H1 (cell line): ENCODE results near the gene EML4. TPM values are rescaled to one million over a fixed set of nuclear protein-coding genes. Genes with fewer than 3 reads are reported as not detected.

Experiments
- BRCA1 ChIP-seq: IDR thresholded peaks from 2 replicates; pipeline ENCODE4 v1.6.1; 2012; ENCODE audit warnings: low read depth, low read length, improper control_type of control experiment
- EZH2 ChIP-seq: fragments of 200-600 bp; sonication (generic); IDR thresholded peaks from 2 replicates; pipeline ENCODE4 v1.7.1; 2012; ENCODE audit warnings: low read depth, mild to moderate bottlenecking, moderate library complexity, low read length, inconsistent platforms; ENCODE audit not compliant: severe bottlenecking
- RBBP5 ChIP-seq: IDR thresholded peaks from 2 replicates; pipeline ENCODE4 v1.7.1; 2012; ENCODE audit warnings: low read depth, mild to moderate bottlenecking, inconsistent platforms, low read length, moderate library complexity, borderline replicate concordance
- RFX5 ChIP-seq: IDR thresholded peaks from 2 replicates; pipeline ENCODE4 v1.6.1; 2011; ENCODE audit warnings: low read depth, low read length, improper control_type of control experiment, borderline replicate concordance
- RXRA ChIP-seq: IDR thresholded peaks from 2 replicates; pipeline ENCODE4 v1.6.1; 2011; ENCODE audit warnings: low read depth, mild to moderate bottlenecking, low read length, moderate library complexity; ENCODE audit not compliant: insufficient read depth
- SP1 ChIP-seq: IDR thresholded peaks from 2 replicates; pipeline ENCODE4 v1.6.1; 2011; ENCODE audit warnings: low read depth, low read length
- SRF ChIP-seq: IDR thresholded peaks from 2 replicates; pipeline ENCODE4 v1.6.1; 2011; ENCODE audit warnings: mild to moderate bottlenecking, low read depth, low read length, moderate library complexity
- TEAD4 ChIP-seq: IDR thresholded peaks from 2 replicates; pipeline ENCODE4 v1.6.1; 2012; ENCODE audit warnings: low read depth, low read length, inconsistent platforms, mixed read lengths
- polyA plus RNA-seq, 7 experiments: library from polyadenylated mRNA; depleted of rRNA in 3 of 7; stranded (reverse) in 5 of 7; unstranded in 2 of 7; fragments of >200 nt in 5 of 7; fragments of 200-250 nt in 2 of 7; gene quantifications; 1 replicate in 5 of 7; 2 replicates in 1 of 7; 4 replicates in 1 of 7; pipeline versions ENCODE4 v1.2.1 to v1.2.3, GENCODE V29; 2011 to 2013; ENCODE audit warnings: missing spikeins in 2 of 7, mixed read lengths in 2 of 7
- total RNA-seq: library from RNA; stranded (reverse); fragmentation: NEBNext Ultra II Directional; extraction: Animal tissue kit (Norgen Biotek cat#: 25700); gene quantifications from 2 replicates; pipeline ENCODE4 v1.2.1, GENCODE V29; 2021

EML4 gene
- total and polyA plus RNA-seq, 2 of the 8 experiments (the other 6 are each of a cell fraction or from before 2014, with no cell fraction given), result 50.1 to 104 TPM

- TF ChIP-seq RXRA (no peak), BRCA1 (no peak), SRF (no peak), EZH2 (no peak), RFX5 (no peak), RBBP5 (no peak), TEAD4 (no peak), SP1 (no peak)
Measured at GRCh38 chr2:42297322-42297936, 128.3 kb downstream of the EML4 start (continued).
